Measurements from ENCODE around the gene SPEG. TPM values are rescaled to one million over a fixed set of nuclear protein-coding genes. Genes with fewer than 3 reads are reported as not detected.

SPEG gene
- polyA plus RNA-seq, 3 donors, result not detected

DNA sequence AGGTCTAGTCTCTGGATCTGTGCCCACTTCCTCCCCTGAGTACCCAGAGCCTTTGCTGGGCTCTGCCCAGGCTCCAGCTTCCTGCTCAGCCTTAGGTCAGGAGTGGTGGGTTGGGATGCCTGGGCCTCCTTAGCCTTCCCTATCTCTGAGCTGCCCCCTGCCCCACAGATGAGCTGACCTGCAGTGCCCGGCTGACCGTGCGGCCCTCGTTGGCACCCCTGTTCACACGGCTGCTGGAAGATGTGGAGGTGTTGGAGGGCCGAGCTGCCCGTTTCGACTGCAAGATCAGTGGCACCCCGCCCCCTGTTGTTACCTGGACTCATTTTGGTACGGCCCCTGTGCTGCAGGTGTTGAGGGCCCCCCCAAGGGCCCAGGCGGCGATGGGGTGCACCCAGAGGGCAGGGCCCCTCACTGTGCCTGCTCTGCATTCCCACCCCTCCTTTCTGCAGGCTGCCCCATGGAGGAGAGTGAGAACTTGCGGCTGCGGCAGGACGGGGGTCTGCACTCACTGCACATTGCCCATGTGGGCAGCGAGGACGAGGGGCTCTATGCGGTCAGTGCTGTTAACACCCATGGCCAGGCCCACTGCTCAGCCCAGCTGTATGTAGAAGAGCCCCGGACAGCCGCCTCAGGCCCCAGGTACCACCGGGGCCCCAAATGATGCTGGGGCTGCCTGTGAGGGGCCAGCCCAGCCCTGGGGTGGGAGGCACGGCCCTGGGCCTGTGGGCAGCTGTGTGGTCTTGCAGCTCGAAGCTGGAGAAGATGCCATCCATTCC lies 34.0 kb downstream of the SPEG start:
- DNase-seq, result no peak
- Histone ChIP-seq H3K4me1 (ENCODE audit: control insufficient read depth in 1 of 2, insufficient read depth in 2 of 2, low read length in 2 of 2) (no peaks in the 10 kb centered on the region), H3K9me3 (replicated peaks in 1 of 2; ENCODE audit: control insufficient read depth in 1 of 2, insufficient read depth in 1 of 2, low read length in 2 of 2) (no peaks in the 10 kb centered on the region), H3K9ac (ENCODE audit: insufficient read depth, low read length, poor library complexity, severe bottlenecking) (no peak overlapping the region), H2AFZ (ENCODE audit: insufficient read depth, low read depth, low read length, poor library complexity, severe bottlenecking) (no peak overlapping the region), H3K27me3 (ENCODE audit: control insufficient read depth in 2 of 2, insufficient read depth in 2 of 2, low read length in 2 of 2) (no peaks in the 10 kb centered on the region), H3K4me2 (replicated peaks; ENCODE audit: extremely low read depth, low read length, poor library complexity, severe bottlenecking) (no peak overlapping the region), H3K79me2 (ENCODE audit: insufficient read depth, low read length) (no peaks in the 10 kb centered on the region), H3K4me3 (replicated peaks in 1 of 3; ENCODE audit: low read depth in 2 of 3, low read length in 3 of 3) (no peak overlapping the region), H3K36me3 (replicated peaks in 1 of 2; ENCODE audit: control insufficient read depth in 1 of 2, insufficient read depth in 2 of 2, low read length in 2 of 2) (no peaks in the 10 kb centered on the region), H4K20me1 (ENCODE audit: insufficient read depth, low read length) (no peaks in the 10 kb centered on the region), H3K27ac (ENCODE audit: low read depth in 1 of 2, low read length in 2 of 2) (no peak overlapping the region)
- Mint-ChIP-seq H3K4me3 (no peak overlapping the region), H3K27me3 (ENCODE audit: low read depth in 3 of 3) (peaks cover 3 to 6% (median 5%) of the 10 kb centered on the region in 3 donors), H3K27ac (no peak overlapping the region), H3K36me3 (no peaks in the 10 kb centered on the region), H3K4me1 (no peaks in the 10 kb centered on the region), H3K9me3 (peaks cover 0 to 2% (median 0%) of the 10 kb centered on the region in 7 donors)
- TF ChIP-seq, protein P1, sequence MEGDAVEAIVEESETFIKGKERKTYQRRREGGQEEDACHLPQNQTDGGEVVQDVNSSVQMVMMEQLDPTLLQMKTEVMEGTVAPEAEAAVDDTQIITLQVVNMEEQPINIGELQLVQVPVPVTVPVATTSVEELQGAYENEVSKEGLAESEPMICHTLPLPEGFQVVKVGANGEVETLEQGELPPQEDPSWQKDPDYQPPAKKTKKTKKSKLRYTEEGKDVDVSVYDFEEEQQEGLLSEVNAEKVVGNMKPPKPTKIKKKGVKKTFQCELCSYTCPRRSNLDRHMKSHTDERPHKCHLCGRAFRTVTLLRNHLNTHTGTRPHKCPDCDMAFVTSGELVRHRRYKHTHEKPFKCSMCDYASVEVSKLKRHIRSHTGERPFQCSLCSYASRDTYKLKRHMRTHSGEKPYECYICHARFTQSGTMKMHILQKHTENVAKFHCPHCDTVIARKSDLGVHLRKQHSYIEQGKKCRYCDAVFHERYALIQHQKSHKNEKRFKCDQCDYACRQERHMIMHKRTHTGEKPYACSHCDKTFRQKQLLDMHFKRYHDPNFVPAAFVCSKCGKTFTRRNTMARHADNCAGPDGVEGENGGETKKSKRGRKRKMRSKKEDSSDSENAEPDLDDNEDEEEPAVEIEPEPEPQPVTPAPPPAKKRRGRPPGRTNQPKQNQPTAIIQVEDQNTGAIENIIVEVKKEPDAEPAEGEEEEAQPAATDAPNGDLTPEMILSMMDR (IDR thresholded peaks at IDR 0.05), result no peak
- WGBS (ENCODE audit: insufficient coverage), result 97% methylated on average over 20 of the region's 23 CpGs
- intact Hi-C loops (cut with micrococcal nuclease), result no loop called here

DNA sequence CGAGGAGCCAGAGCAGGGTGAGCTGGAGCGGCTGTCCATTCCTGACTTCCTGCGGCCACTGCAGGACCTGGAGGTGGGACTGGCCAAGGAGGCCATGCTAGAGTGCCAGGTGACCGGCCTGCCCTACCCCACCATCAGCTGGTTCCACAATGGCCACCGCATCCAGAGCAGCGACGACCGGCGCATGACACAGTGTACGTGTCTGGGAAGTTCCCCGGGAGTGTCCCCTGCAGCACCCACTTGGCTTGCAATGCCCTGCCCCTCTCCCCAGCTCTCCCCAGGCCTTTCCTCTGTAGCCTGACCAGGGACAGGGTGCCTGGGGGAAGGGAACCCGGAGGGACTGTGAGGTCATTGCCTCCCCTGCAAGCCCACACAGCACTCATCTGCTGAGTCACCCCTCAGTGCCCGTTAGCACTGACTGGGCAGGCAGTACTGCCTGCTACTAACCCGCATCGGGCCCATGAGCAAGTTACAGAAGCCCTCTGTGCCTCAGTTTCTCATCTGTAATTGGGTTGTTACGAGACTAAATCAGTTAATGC lies 34.6 kb downstream of the SPEG start:
- Mint-ChIP-seq H3K27me3 (ENCODE audit: low read depth in 3 of 3) (peaks cover 3 to 6% (median 5%) of the 10 kb centered on the region in 3 donors), H3K4me1 (no peaks in the 10 kb centered on the region), H3K27ac (no peak overlapping the region), H3K36me3 (no peaks in the 10 kb centered on the region), H3K4me3 (no peak overlapping the region), H3K9me3 (peaks cover 0 to 2% (median 0%) of the 10 kb centered on the region in 7 donors)
- Histone ChIP-seq H2AFZ (ENCODE audit: insufficient read depth, low read depth, low read length, poor library complexity, severe bottlenecking) (no peak overlapping the region), H3K36me3 (replicated peaks in 1 of 2; ENCODE audit: control insufficient read depth in 1 of 2, insufficient read depth in 2 of 2, low read length in 2 of 2) (no peaks in the 10 kb centered on the region), H4K20me1 (ENCODE audit: insufficient read depth, low read length) (no peaks in the 10 kb centered on the region), H3K27me3 (ENCODE audit: control insufficient read depth in 2 of 2, insufficient read depth in 2 of 2, low read length in 2 of 2) (no peaks in the 10 kb centered on the region), H3K4me1 (ENCODE audit: control insufficient read depth in 1 of 2, insufficient read depth in 2 of 2, low read length in 2 of 2) (no peaks in the 10 kb centered on the region), H3K4me2 (replicated peaks; ENCODE audit: extremely low read depth, low read length, poor library complexity, severe bottlenecking) (no peak overlapping the region), H3K9me3 (replicated peaks in 1 of 2; ENCODE audit: control insufficient read depth in 1 of 2, insufficient read depth in 1 of 2, low read length in 2 of 2) (no peaks in the 10 kb centered on the region), H3K79me2 (ENCODE audit: insufficient read depth, low read length) (no peaks in the 10 kb centered on the region), H3K27ac (ENCODE audit: low read depth in 1 of 2, low read length in 2 of 2) (no peak overlapping the region), H3K4me3 (replicated peaks in 1 of 3; ENCODE audit: low read depth in 2 of 3, low read length in 3 of 3) (no peak overlapping the region), H3K9ac (ENCODE audit: insufficient read depth, low read length, poor library complexity, severe bottlenecking) (no peak overlapping the region)
- WGBS (ENCODE audit: insufficient coverage), result 91% methylated on average over 13 of the region's 16 CpGs
- TF ChIP-seq, protein P1 (IDR thresholded peaks at IDR 0.05), result no peak
- no peak for DNase-seq
- intact Hi-C loops (cut with micrococcal nuclease), result no loop called here
